Neural crest cell (in vitro differentiated cells): Measurements from ENCODE around the gene GATAD2B. TPM values are rescaled to one million over a fixed set of nuclear protein-coding genes. Genes with fewer than 3 reads are reported as not detected.

Source experiments
- DNase-seq: peaks from one replicate; pipeline ENCODE4 v3.0.0; 2021; ENCODE audit warnings: low read depth, mixed read lengths, low spot score
- H3K27ac Mint-ChIP-seq: one replicate; pipeline ENCODE4 v1.8.0; 2021; ENCODE audit warnings: mild to moderate bottlenecking, mixed read lengths; ENCODE audit not compliant: unreplicated experiment
- H3K27me3 Mint-ChIP-seq: 2 replicates; pipeline ENCODE4 v1.8.0; 2021; ENCODE audit warnings: low read depth, mild to moderate bottlenecking, mixed read lengths
- H3K36me3 Mint-ChIP-seq: 2 replicates; pipeline ENCODE4 v1.8.0; 2021; ENCODE audit warnings: low read depth, mild to moderate bottlenecking, mixed read lengths
- H3K4me1 Mint-ChIP-seq: 2 replicates; pipeline ENCODE4 v1.8.0; 2021; ENCODE audit warnings: mixed read lengths
- H3K4me3 Mint-ChIP-seq: one replicate; pipeline ENCODE4 v1.8.0; 2021; ENCODE audit warnings: mild to moderate bottlenecking, mixed read lengths
- H3K9me3 Mint-ChIP-seq: 2 replicates; pipeline ENCODE4 v1.8.0; 2021; ENCODE audit warnings: mixed read lengths
- CTCF ChIP-seq: fragments of 200-600 bp; sonication (generic); conservative IDR thresholded peaks from 2 replicates; pipeline ENCODE4 v1.5.0; 2021; ENCODE audit warnings: antibody characterized with exemption, mild to moderate bottlenecking
- total RNA-seq: library from RNA; stranded (reverse); gene quantifications from 2 replicates; pipeline ENCODE4 v1.2.1, GENCODE V29; 2021

GATAD2B gene
- total RNA-seq, 1 donor from 2014 or later = 52.5 TPM

GRCh38 chr1:153798468-153798780, 124.3 kb downstream of the GATAD2B start:
- no peak for TF ChIP-seq CTCF
- Mint-ChIP-seq H3K9me3 (no peaks in the 10 kb centered on the region), H3K36me3 (peaks cover 4% of the 10 kb centered on the region), H3K4me1 (peaks cover 23% of the 10 kb centered on the region), H3K4me3 (peak overlapping the region; percentile 56), H3K27ac (peak overlapping the region; percentile 63), H3K27me3 (peaks cover 4% of the 10 kb centered on the region)
- DNase-seq = no peak

GRCh38 chr1:153796786-153797659, 125.7 kb downstream of the GATAD2B start:
- peak; percentile 86 for TF ChIP-seq CTCF
- peak; percentile 70 for DNase-seq
- Mint-ChIP-seq H3K4me1 (peaks cover 36% of the 10 kb centered on the region), H3K36me3 (peaks cover 4% of the 10 kb centered on the region), H3K9me3 (no peaks in the 10 kb centered on the region), H3K27me3 (peaks cover 4% of the 10 kb centered on the region), H3K4me3 (peak overlapping the region; percentile 89), H3K27ac (no peak overlapping the region)

GRCh38 chr1:153795934-153796785, 126.6 kb downstream of the GATAD2B start:
- Mint-ChIP-seq H3K4me3 (peak overlapping the region; percentile 90), H3K9me3 (no peaks in the 10 kb centered on the region), H3K4me1 (peaks cover 40% of the 10 kb centered on the region), H3K27ac (no peak overlapping the region), H3K36me3 (peaks cover 4% of the 10 kb centered on the region), H3K27me3 (peaks cover 4% of the 10 kb centered on the region)
- DNase-seq = no peak
- no peak for TF ChIP-seq CTCF

GRCh38 chr1:153795330-153795837, 127.4 kb downstream of the GATAD2B start:
- H3K27ac Mint-ChIP-seq = peak overlapping the region; percentile 95
- H3K9me3 Mint-ChIP-seq = no peaks in the 10 kb centered on the region
- TF ChIP-seq CTCF = no peak
- peaks cover 4% of the 10 kb centered on the region for H3K27me3 Mint-ChIP-seq
- H3K4me1 Mint-ChIP-seq = peaks cover 46% of the 10 kb centered on the region
- peaks cover 4% of the 10 kb centered on the region for H3K36me3 Mint-ChIP-seq
- no peak for DNase-seq
- H3K4me3 Mint-ChIP-seq = peak overlapping the region; percentile 90

- peak; percentile 73 for DNase-seq
- TF ChIP-seq CTCF = no peak
- Mint-ChIP-seq H3K36me3 (peaks cover 4% of the 10 kb centered on the region), H3K9me3 (no peaks in the 10 kb centered on the region), H3K4me1 (peaks cover 46% of the 10 kb centered on the region), H3K27ac (peak overlapping the region; percentile 95), H3K4me3 (peak overlapping the region; percentile 90), H3K27me3 (peaks cover 4% of the 10 kb centered on the region)
These were observed 128.0 kb downstream of the GATAD2B start for GRCh38 chr1:153794624-153795329.
